Measurements from ENCODE around the gene TAC4.

TAC4 gene

DNA sequence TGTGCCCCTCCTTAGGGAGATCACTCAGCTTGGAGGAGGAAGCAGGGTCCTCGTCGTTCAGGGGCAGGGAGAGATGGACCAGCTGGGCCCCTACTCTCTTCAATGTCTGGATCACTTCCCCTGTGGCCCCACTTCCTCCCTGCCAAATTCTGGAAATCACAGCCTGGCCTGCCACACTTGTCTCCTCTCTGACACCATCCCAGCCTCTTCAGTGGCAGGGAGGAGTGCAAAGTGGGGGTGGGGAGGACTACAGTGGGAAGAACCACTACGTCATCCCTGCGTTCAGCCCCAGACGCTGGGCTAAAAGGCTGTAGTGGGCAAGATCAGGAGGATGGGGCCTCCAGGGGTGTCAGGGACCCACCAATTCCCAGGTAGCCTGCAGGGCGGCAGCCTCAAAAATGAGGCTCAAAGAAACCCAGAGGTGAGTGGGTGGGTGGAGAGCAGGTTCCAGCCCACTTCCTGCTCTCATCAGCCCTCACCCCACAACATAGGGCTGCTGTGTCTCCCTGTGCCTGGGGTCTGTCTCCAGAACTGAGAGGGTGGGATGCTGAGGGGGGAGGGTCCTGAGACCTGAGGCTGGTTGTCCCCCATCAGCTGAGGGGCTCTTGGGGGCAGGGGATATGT is 25.0 kb upstream of the TAC4 start:
- no peak for DNase-seq

DNA sequence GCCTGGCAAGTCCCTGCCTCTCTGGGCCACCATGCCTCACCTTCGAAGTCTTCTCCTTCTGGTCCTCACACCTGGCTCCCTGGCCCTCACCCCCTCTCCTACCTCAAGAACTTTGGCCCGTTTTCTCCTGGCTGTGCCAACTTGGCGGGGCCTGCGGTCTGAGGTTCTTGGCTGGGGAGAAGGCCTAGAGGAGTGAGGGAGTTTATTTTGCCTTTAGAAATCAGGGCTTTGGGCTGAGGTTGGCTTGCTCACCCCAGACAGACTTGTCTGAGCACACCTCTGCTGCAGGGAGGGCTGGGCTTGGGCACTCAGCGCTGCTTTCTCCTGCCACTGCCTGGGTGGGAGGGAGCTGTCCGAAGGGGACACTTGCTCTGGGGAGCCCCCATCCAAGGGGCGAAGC is 23.3 kb upstream of the TAC4 start:
- DNase-seq = no peak

DNA sequence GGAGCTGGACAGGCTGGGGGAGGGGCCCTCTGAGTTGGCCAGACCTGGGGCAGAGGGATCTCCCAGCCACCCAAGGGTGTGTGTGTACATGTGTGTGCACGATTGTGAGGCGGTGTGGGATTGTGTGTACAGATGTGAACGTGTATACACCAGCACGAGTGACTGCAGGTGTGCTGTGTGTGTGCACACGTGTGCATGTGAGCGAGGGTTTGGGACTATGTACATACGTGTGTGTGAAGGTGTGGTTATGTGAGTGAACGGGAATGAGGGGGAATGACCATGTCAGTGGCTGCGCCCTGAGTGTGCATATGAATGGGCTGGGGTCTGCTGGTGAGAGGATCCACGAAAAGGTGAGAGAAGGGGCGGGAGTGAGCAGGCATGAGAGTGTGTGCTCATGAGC is 22.4 kb upstream of the TAC4 start:
- DNase-seq = no peak

DNA sequence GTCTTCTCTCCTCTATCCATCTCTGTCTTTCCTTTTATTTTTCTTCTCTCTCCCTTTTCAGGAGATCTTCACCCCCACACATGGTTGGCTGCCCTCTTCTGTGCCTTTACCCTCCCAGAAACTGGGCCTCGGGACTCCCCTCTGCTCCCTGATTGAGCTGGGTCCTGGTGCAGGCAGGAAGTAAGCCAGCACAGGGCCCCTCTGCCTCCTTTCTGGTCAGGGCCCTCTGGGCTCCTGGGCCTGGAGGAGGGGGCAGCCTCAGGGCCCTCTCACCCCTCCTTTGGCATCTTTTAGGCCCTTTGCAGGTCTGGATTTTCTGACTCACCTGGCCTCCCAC is 21.1 kb upstream of the TAC4 start:
- no peak for DNase-seq

DNA sequence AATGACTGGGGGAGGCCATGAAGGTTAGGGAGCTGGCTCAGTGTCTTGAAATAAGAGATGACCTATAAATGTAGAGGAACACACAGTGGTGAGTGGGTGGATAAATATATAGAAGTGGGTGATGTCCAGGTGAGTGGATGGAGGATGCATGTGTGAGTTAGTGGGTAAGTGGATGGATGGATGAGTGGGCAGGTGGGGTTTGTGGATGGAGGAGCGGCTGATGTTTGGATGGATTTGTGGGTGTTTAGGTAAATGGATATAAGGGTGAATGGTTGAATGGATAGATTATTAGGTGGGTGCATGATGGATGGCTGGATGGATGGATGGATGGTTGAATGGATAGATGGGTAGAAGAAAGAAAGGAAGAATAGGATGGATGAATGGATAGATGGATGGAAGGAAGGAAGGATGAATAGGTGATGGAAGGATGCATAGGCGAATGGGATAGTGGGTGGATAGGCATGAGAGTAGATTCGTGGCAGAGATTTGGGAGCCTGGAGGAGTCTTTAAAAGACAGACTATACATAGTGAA is 19.1 kb upstream of the TAC4 start:
- no peak for DNase-seq

DNA sequence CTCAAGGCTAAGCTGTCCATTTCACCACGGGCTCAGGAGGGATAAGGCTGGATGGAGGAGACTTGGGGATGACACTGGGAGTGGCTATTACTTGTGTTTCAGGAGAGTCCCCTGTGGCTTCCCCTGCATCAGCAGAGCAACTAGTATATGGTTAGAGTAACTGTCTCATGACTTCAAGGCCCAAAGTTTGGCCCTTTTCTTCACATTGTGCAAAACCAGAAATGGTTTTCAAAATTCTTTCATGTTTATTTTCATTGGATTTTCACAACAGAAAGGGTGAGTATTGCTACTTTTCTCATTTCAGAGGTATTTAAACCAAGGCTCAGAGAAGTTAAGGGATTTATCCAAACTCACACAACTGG is 18.1 kb upstream of the TAC4 start:
- DNase-seq = no peak

DNA sequence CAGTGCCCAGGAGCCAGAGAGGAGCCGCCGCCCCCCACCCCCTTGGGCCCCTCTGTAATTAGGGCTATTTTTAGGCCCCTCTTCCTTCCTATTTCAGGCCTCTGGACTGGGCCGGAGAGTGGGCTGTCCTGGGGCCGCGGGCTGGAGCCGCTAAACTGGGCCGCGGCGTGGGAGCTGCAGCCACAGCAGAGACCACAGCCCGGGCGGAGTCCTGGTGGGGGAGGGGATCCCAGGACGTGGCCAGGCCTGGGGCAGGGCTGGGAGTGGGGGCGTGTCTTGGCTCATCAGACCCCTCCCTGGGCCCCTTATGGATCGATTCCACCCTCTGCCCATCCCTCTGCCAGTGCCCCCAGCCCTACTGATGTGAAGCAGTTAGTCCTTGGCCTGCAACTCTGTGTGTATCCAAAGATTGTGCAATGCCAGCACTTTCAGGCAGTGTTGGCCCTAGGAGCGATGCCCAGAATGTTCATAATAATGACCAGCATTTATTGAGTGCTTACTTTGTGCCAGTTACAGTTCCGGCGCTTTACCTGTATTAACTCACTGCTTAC is 15.0 kb upstream of the TAC4 start:
- no peak for DNase-seq

DNA sequence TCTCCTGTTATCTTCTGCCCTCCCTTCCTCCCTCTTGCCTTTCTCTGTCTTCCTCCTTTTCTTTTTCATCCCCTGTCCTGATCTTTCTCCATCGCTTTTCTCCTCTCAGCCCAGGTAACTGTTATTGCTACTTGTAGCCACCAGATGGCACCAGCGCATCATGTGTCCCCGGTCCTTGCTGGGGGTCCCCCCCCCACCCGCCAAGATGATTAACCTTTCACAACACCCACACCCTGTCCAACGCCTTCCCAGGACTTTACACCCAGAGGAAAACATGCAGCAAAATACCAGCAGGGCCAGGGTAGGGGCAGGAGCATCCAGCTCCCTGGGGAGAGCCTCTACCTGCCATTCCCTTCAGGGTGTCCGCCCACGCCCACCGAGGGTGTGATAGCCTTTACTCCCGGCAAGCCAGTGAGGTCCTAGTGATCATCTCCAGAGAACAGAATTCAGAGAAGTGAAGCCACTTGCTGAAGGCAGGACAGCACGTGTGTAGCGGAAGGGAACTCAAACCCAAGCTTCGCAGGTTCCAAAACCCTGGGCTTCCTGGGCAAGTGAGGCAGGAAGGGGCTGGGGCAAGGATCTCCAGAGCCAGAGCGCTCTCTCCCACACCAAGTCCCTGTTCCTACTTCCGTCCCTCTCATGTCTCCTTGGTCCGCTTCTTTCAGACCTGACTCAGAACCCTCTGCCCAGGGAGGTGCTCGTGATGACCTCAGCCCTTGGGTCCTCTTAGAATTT is 13.4 kb upstream of the TAC4 start:
- DNase-seq = peak in 4 of 5 donors; percentile 29 to 53 (median 34)

DNA sequence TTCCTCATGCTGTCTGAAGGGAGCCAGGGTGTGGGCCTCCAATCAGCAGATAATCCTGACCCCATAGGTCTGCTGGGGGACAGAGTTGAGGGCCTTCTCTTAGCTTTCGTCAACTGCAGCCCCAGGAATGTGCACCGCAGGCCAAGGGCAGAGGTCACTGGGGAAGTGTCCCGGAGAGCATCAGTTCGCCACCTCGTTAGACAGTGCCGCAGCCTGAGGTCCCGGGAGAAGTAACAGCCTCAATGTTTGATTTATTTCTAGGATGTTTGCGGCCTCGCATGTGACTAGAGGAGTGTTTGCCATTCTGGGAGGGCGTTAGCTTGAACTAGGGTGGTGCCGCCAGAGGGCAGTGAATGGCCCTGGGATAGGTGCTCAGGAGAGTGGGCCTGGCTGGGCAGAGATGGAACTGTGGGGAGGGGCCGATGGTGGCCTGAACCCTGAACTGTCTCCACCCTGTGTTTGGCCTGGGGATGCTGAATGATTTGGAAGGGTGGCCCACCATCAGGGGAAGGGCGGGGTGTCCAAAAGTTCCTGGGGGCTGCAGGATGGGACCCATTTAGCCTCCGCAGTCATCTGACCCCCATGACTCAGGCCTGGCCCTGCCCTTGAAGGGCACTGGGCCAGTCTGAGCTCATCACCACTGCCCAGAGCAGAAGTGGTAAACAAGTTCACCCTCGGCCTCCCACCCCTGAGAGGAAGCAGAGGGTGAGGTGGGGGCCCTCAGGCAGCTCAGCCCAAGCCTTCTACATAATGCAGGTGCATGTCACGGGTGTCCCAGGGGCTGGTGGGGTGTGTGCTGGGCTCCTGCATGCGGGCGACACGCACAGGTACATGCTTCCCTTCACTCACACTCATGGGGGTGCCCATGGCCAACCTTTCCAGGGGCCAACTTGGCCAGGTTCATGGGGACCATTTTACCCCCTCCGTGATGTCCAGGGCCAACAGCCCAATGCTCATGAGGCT is 12.4 kb upstream of the TAC4 start:
- DNase-seq = no peak

DNA sequence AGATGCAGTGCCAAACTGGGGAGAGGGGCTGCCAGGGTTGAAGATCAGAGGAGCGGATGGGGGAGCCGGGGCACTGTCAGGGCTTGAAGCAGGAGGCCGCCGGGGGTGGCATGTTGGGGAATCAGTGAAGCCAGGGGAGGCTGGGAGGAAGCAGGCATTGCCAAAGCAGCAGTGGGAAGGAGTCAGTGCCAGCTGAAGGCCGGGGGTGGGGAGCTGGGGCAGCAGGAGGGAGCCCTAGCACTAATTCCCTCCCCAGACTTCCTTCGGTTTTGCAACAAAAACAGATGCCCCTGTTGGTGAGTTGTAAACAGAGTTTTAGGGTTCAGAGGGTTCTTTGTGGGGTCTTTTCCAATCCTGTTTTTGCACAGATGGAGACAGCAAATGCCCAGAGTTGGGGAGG is 10.9 kb upstream of the TAC4 start:
- no peak for DNase-seq

DNA sequence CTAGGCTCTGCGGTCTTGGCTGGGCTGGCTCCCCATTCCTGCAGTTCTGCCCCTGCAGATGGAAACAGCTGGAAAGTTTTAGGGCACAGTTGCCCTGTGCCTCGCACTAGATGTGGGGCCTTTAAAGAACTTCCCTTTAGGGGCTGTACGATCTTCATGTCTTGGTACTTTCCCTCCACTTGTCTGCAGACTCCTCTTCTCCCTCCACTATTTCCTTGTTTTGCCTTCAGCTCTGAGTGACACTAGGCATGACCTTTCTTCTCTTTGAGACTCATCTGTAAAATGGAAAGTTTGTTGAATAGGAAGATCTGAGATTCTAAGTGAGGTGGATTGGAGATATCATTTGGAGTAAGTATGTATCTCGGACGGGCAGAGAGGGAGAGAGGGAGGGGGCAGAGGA is 6.3 kb upstream of the TAC4 start:
- DNase-seq = no peak

DNA sequence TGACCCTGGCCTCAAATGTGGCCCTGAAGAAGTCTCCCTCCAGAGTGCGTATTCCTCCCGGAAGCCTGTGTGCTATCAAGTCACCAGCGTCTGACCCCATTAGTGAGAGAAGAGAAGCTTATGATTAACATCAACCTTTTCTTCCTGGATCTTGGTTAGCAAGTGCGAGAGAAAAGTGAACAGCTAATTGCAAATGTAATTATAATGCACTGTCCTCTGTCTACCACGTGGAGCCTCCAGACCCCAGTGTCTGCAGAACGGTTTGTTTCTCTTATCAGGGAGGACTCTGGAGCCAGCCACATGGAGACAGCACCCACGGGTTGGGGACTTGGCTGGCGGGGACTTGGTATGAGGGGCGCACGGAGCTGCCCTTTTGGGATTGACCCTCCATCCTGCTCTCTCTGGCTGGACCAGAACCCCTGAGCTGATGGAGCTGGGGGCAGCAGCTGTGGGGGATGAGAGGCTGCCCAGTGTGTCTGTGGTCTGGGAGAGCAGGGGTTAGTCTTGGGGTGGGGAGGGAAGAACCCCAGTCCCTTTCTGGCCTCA is 5.7 kb upstream of the TAC4 start:
- no peak for DNase-seq

DNA sequence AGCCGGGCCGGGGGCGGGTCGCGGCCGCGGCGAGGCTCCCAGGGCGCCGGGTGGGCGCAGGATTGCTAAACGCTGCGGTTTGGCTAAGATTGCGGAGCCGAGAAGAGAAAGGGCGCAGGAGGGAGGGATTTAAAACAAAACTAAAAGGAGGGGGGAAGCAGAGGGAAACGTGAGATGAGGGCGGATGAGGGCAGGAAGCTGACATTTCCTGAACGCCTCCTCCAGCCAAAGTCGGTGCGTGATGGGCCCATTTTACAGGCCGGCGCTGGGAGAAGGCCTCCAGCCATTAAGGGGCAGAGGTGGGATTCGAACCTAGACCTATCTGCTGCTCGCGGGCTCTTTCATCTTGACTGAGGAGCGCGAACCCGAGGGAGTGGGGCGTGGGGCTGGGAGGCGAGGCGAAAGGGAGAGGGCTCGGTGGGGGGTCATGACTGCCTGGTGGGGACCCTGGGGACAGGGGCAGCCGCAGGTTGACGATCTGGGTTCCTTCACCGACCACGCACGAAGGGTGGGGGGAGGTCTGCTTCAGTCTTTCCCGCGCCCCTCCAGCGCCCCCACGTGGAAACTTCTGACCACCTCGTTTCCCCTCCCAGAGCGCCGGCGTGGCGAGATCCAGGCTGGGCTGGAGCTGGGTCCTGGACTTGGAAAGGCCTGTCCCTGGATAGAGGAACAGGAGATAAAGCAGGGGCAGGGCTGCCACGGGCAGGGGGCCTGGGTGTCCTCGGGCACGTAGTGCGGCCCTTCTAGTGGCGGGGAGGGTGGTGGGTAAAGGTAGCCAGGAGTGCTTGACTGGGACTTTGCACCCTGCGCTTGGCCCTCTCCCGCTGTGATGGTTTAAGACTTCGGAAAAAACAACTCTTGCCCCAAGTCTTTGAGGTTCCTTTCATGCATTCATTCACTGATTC is 3.8 kb upstream of the TAC4 start:
- DNase-seq = peak; percentile 27 to 69 (median 54)

DNA sequence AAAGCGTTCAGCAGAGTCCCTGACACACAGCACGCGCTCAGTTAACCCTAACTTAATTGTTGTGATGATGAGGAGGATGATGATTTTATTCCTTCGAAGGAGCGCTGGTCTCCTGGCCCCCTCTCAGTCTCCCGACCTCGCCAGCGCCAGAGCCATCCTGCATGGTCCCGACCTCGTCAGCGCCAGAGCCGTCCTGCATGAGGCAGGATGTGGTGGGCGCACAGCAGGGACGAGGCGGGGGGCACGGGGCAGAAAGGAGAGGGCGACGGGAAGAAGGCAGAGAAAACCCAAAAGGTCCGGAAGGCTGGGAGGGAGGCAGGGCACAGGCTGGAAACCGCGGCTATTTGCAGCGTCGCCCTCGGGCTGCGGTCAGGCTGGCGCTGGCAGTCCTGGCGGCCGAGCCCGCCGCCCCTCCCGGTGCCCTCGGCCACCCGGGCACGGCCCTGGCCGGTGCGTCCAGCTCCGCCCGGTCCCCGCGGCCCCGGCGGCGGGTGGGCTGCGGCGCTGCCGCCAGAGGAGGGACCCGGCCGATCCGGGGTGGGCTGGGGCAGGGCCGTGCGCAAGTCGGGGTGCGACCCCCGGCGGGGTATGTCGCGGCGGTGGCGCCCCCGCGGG is 3.0 kb upstream of the TAC4 start:
- DNase-seq = peak in 1 of 5 donors; percentile 7

DNA sequence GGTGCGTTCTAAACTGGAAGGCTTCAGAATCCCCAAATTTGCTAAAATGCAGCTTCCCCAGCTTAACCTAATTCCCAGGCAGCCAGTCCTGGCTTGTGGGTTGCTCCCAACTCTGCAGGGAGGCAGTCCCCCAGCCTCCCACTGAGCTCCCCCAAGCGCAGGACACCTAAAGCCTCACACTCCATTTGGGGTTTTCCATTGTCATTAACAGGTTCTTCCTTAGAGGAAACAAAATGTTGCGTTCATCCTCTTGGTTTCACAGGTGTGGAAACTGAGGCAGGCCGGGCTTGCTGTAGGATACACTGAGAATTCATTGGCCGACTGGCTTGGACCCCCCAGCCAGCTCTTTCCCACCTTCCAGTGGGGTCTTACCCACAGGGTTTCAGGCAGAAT is 2.3 kb upstream of the TAC4 start:
- DNase-seq = no peak

DNA sequence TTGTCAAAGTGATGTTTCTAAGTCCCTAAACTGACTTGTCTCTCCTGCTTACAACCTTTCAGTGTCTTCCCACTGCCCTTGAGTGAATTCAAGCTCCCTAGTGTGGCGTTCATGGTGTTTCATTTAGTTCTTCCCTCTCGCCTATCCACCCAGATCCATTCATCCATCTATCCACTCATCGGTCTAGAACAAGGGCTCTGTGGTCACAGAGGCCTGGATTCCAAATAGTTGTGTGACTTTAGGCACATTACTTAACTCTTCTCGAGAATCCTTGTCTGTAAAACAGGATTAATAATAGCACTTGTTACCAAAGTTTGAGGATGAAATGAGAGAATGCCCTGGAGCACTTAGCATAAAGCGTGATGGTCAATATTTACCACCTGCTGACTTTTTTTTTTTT is 870 bp upstream of the TAC4 start:
- no peak for DNase-seq

DNA sequence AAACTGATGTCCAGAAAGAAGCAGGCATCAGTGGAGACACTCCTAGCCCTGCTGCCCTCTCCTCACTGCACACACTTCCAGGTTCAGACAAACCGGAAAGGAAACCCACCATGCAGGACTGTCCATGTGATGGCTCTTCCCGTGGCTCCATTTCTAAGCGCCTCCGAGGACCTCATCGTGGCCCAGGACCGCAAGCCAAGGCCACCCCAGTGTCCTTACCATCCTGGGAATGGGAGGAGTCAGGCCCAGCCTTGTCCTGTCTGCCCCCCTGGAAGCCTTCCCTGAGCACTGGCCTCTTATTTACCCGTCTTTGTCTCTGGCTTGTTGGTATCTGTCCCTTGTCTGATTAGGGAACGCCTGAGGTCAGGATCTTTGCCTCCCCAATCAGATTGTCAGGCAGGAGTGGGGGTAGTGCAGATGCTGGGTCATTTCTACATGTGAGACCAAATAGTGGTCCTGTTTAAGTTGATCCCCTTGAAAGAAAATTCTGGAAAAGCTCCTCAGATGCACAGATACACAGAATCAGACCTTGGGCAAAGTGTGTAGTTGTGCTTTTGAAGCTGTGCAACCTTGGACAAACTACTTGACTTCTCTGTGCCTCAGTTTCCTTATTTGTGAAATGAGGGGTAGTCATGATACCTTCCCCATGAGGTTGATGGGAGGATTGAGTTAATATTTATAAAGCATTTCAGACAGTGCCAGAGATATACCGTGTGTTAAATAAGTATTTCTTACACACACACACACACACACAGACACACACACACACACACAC is 744 bp downstream of the TAC4 start:
- no peak for DNase-seq

DNA sequence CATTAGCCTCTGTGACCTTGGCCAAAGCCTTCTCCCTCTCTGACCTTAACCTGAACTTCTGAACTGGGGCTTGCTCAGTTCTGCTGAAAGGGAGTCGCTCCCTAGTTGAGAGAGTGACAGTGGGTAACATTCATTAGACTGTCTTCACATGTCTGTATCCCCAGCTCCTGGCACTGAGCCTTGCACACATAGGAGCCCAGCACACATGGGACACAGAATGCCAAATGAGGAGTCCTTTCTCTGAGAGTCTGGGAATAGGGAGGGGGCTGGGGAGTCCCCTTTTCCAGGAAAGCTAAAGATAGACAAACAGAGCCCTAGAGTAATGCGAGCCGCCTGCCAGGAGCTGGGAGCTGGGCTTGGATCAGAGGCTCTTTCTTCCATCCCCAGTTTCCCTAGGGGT is 2.5 kb downstream of the TAC4 start:
- DNase-seq = no peak

DNA sequence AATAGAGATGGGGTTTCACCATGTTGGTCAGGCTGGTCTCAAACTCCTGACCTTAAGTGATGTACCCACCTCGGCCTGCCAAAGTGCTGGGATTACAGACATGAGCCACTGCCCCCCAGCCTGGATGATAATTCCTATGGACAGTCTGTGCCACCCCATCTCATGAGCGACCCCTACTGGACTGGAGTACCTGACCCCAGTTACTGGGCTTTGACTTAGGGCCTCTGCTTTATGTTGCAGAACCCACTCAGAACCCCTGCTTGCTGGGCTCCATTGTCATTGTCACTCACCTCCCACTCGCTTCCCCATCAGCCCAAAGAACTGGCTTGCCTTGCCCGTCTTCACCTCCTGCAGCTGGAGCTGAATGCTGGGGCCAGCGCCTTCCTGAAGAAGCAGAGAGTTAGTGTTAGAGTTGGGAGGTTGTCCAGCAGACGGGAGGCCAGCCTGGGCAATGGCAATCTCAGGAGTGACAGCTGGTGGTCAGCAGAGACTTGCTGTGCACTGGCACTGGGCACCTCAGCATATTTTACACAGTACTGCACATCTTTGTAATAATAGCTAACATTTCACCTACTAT is 4.0 kb downstream of the TAC4 start:
- DNase-seq = peak in 1 of 5 donors; percentile 14

DNA sequence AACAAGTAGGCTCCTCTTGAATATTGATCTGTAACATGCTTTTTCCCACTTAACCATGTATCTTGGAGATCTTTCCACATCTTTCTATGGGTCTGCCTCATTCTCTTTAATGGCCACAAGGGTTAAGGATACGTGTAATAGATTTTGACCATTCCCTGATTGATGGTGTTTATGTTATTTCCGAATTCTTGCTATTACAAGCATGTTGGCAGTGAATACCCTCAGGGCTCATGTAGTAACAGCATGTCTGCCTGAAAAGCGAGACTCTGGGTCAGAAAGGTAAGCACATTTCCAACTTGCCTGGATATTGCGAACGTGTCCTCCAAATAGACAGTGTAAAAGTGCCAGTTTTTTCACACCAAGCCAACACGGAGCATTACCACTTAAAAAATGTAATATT is 5.0 kb downstream of the TAC4 start:
- no peak for DNase-seq

All from T-helper 1 cell (primary cell).